ENCODE measurements around the gene POLD3.

- TF ChIP-seq GATA2 (IDR thresholded peaks at IDR 0.05; ENCODE audit: low read depth, low read length) (no peak), GATA3 (IDR thresholded peaks at IDR 0.05; ENCODE audit: low read depth, low read length) (no peak)
Measured at GRCh38 chr11:74620531-74620930, 28.1 kb downstream of the POLD3 start.
